Measurements from ENCODE around the gene PATE1. TPM values are rescaled to one million over a fixed set of nuclear protein-coding genes. Genes with fewer than 3 reads are reported as not detected.

PATE1 gene
- total and polyA plus RNA-seq, 9 donors = 0.30 TPM; not detected in 8

- H3K36me3 ChIP-seq = no peaks in the 10 kb centered on the region
- no peaks in the 10 kb centered on the region for H3K27me3 ChIP-seq
- no peak overlapping the region for H3K4me3 ChIP-seq
- intact Hi-C loops (cut with DNase I) = no loop called here
- H3K9me3 ChIP-seq = no peaks in the 10 kb centered on the region
- TF ChIP-seq CTCF (IDR thresholded peaks at IDR 0.05) (no peak), EP300 (IDR thresholded peaks at IDR 0.05) (no peak), POLR2A (IDR thresholded peaks at IDR 0.05) (no peak)
- H3K27ac ChIP-seq = no peak overlapping the region
- no peak for DNase-seq
- no peaks in the 10 kb centered on the region for H3K4me1 ChIP-seq (ENCODE audit: insufficient read depth)
- WGBS, 3 donors = 48 to 51% (median 50%) methylated on average over 10 of the region's 10 CpGs
Observed at GRCh38 chr11:125768336-125769046, 22.4 kb downstream of the PATE1 start.

GRCh38 chr11:125770583-125770982, 24.5 kb downstream of the PATE1 start:
- Histone ChIP-seq H3K27me3 (no peaks in the 10 kb centered on the region), H3K9me3 (no peaks in the 10 kb centered on the region), H3K4me3 (no peak overlapping the region), H3K27ac (no peak overlapping the region), H3K36me3 (no peaks in the 10 kb centered on the region), H3K4me1 (ENCODE audit: insufficient read depth) (no peaks in the 10 kb centered on the region)
- no peak for DNase-seq
- 72 to 82% (median 76%) methylated on average over 2 of the region's 2 CpGs for WGBS, 3 donors
- no peak for TF ChIP-seq CTCF (IDR thresholded peaks at IDR 0.05)
- TF ChIP-seq EP300 (IDR thresholded peaks at IDR 0.05) = no peak
- TF ChIP-seq POLR2A (IDR thresholded peaks at IDR 0.05) = no peak
- intact Hi-C loops (cut with DNase I) = no loop called here

GRCh38 chr11:125772834-125773505, 26.9 kb downstream of the PATE1 start:
- WGBS, 3 donors = 20 to 22% (median 22%) methylated on average over 3 of the region's 3 CpGs
- H3K4me1 ChIP-seq (ENCODE audit: insufficient read depth) = no peaks in the 10 kb centered on the region
- DNase-seq = no peak
- intact Hi-C loops (cut with DNase I) = no loop called here
- H3K27ac ChIP-seq = no peak overlapping the region
- no peaks in the 10 kb centered on the region for H3K36me3 ChIP-seq
- no peak for TF ChIP-seq EP300 (IDR thresholded peaks at IDR 0.05)
- H3K4me3 ChIP-seq = no peak overlapping the region
- H3K27me3 ChIP-seq = no peaks in the 10 kb centered on the region
- no peaks in the 10 kb centered on the region for H3K9me3 ChIP-seq

- Histone ChIP-seq H3K36me3 (no peaks in the 10 kb centered on the region), H3K27me3 (no peaks in the 10 kb centered on the region), H3K27ac (no peak overlapping the region), H3K4me1 (ENCODE audit: insufficient read depth) (no peaks in the 10 kb centered on the region), H3K4me3 (no peak overlapping the region), H3K9me3 (no peaks in the 10 kb centered on the region)
- intact Hi-C loops (cut with DNase I) = no loop called here
- 49 to 53% (median 52%) methylated on average over 3 of the region's 3 CpGs for WGBS, 3 donors
- TF ChIP-seq POLR2A (IDR thresholded peaks at IDR 0.05) (no peak), EP300 (IDR thresholded peaks at IDR 0.05) (no peak), CTCF (IDR thresholded peaks at IDR 0.05) (no peak)
- DNase-seq = no peak
Observed at GRCh38 chr11:125773516-125773915, 27.4 kb downstream of the PATE1 start.

GRCh38 chr11:125777309-125777708, 31.2 kb downstream of the PATE1 start:
- H3K27me3 ChIP-seq = no peaks in the 10 kb centered on the region
- no peaks in the 10 kb centered on the region for H3K4me1 ChIP-seq (ENCODE audit: insufficient read depth)
- intact Hi-C loops (cut with DNase I) = no loop called here
- H3K36me3 ChIP-seq = no peaks in the 10 kb centered on the region
- DNase-seq = no peak
- no peak overlapping the region for H3K4me3 ChIP-seq
- WGBS, 3 donors = 51 to 55% (median 51%) methylated on average over 5 of the region's 5 CpGs
- H3K27ac ChIP-seq = no peak overlapping the region
- TF ChIP-seq EP300 (IDR thresholded peaks at IDR 0.05) = no peak
- TF ChIP-seq CTCF (IDR thresholded peaks at IDR 0.05) = no peak
- TF ChIP-seq POLR2A (IDR thresholded peaks at IDR 0.05) = no peak
- no peaks in the 10 kb centered on the region for H3K9me3 ChIP-seq

Measured in ovary (tissue), 9 donors.